ENCODE data around the gene ABLIM2. TPM values are rescaled to one million over a fixed set of nuclear protein-coding genes. Genes with fewer than 3 reads are reported as not detected.
A peak's percentile ranks its signal among the peaks of the same experiment; 100 is the strongest.

The ABLIM2 gene
- total RNA-seq, result 5.0 TPM

- DNase-seq, result peak; percentile 97
Measured at GRCh38 chr4:8158710-8159536, at the start of gene ABLIM2. ABLIM2 (minus strand) TSS chr4:8158813; CDS start chr4:8158689, 124 bp downstream.

- no peak for DNase-seq
Measured at GRCh38 chr4:8207314-8207713, 48.7 kb upstream of the ABLIM2 start.

- DNase-seq, result no peak
Measured at GRCh38 chr4:8205749-8206611, 47.4 kb upstream of the ABLIM2 start.

- DNase-seq, result no peak
Measured at GRCh38 chr4:8205241-8205707, 46.7 kb upstream of the ABLIM2 start.

- DNase-seq, result no peak
Measured at GRCh38 chr4:8204576-8205227, 46.1 kb upstream of the ABLIM2 start.

- no peak for DNase-seq
Measured at GRCh38 chr4:8203817-8204216, 45.2 kb upstream of the ABLIM2 start.

- DNase-seq, result no peak
Measured at GRCh38 chr4:8203052-8203401, 44.4 kb upstream of the ABLIM2 start.

GRCh38 chr4:8202108-8203051 is 43.8 kb upstream of the ABLIM2 start:
- no peak for DNase-seq

GRCh38 chr4:8201321-8201781 is 42.7 kb upstream of the ABLIM2 start:
- no peak for DNase-seq

GRCh38 chr4:8200302-8200975 is 41.8 kb upstream of the ABLIM2 start:
- DNase-seq, result no peak

- DNase-seq, result no peak
Measured at GRCh38 chr4:8199594-8200301, 41.1 kb upstream of the ABLIM2 start.

GRCh38 chr4:8198906-8199593 is 40.4 kb upstream of the ABLIM2 start, which contains the start of gene SH3TC1:
SH3TC1 (plus strand) TSS chr4:8199290; CDS start chr4:8205195, 5,905 bp downstream.
- DNase-seq, result peak; percentile 47

- no peak for DNase-seq
Measured at GRCh38 chr4:8198206-8198905, 39.7 kb upstream of the ABLIM2 start.

GRCh38 chr4:8197521-8197920 is 38.9 kb upstream of the ABLIM2 start:
- no peak for DNase-seq

- no peak for DNase-seq
Measured at GRCh38 chr4:8195841-8196458, 37.3 kb upstream of the ABLIM2 start.

GRCh38 chr4:8195431-8195830 is 36.8 kb upstream of the ABLIM2 start:
- DNase-seq, result no peak

GRCh38 chr4:8194306-8195242 is 36.0 kb upstream of the ABLIM2 start:
- no peak for DNase-seq
